Smooth muscle cell (in vitro differentiated cells): ENCODE data around the gene LIME1. TPM values are rescaled to one million over a fixed set of nuclear protein-coding genes. Genes with fewer than 3 reads are reported as not detected.

Experiments
- DNase-seq: peaks from one replicate; lab custom pipeline; 2025; ENCODE audit not compliant: unreplicated experiment; lab: John Stamatoyannopoulos, UW
- H2AFZ ChIP-seq: fragments of 200-600 bp; sonication (generic); 2 replicates; pipeline ENCODE4 v1.6.0; 2016; ENCODE audit warnings: antibody characterized with exemption, low read depth, mild to moderate bottlenecking
- H3F3A ChIP-seq: fragments of 200-600 bp; sonication (generic); 2 replicates; pipeline ENCODE4 v1.6.0; 2017; ENCODE audit warnings: antibody characterized with exemption, low read depth
- H3K27ac ChIP-seq: fragments of 200-600 bp; sonication (generic); 2 replicates; pipeline ENCODE4 v1.5.1; 2016; ENCODE audit warnings: low read depth, mild to moderate bottlenecking
- H3K27me3 ChIP-seq: fragments of 200-600 bp; sonication (generic); 2 replicates; pipeline ENCODE4 v1.6.1; 2016; ENCODE audit warnings: low read depth, mild to moderate bottlenecking
- H3K36me3 ChIP-seq: fragments of 200-600 bp; sonication (generic); 2 replicates; pipeline ENCODE4 v1.5.1; 2016; ENCODE audit warnings: low read depth
- H3K4me1 ChIP-seq: fragments of 200-600 bp; sonication (generic); 2 replicates; pipeline ENCODE4 v1.5.1; 2016; ENCODE audit warnings: low read depth
- H3K4me2 ChIP-seq: fragments of 200-600 bp; sonication (generic); 2 replicates; pipeline ENCODE4 v1.6.0; 2016; ENCODE audit warnings: mild to moderate bottlenecking
- H3K4me3 ChIP-seq: fragments of 200-600 bp; sonication (generic); 2 replicates; pipeline ENCODE4 v1.5.1; 2016; ENCODE audit warnings: mild to moderate bottlenecking
- H3K79me2 ChIP-seq: fragments of 200-600 bp; sonication (generic); 2 replicates; pipeline ENCODE4 v1.6.0; 2016; ENCODE audit warnings: low read depth, mild to moderate bottlenecking
- H3K9ac ChIP-seq: fragments of 200-600 bp; sonication (generic); 2 replicates; pipeline ENCODE4 v1.6.0; 2016; ENCODE audit warnings: low read depth
- H3K9me3 ChIP-seq: fragments of 200-600 bp; sonication (generic); replicated peaks from 2 replicates; pipeline ENCODE4 v1.5.1; 2016; ENCODE audit warnings: low read depth
- H4K20me1 ChIP-seq: fragments of 200-600 bp; sonication (generic); 2 replicates; pipeline ENCODE4 v1.6.0; 2016; ENCODE audit warnings: low read depth
- WGBS: methylation state at CpG from one replicate; pipeline ENCODE4 v1.1.7; 2016; ENCODE audit warnings: low lambda C conversion rate; 5-methylcytosine and 5-hydroxymethylcytosine counted together
- polyA plus RNA-seq: library from polyadenylated mRNA; unstranded; fragments of >200 nt; fragmentation: Nextera tagmentation; extraction: Ambion mirVana; gene quantifications from 2 replicates; pipeline ENCODE4 v1.2.1, GENCODE V29; 2016
- total RNA-seq: library from RNA; depleted of rRNA; stranded (reverse); fragments of >200 nt; gene quantifications from 2 replicates; pipeline ENCODE4 v1.2.3, GENCODE V29; 2014
- TF ChIP-seq, protein P1 (sequence below): fragments of 200-600 bp; sonication (generic); IDR thresholded peaks from 2 replicates; pipeline ENCODE4 v1.5.1; 2017; ENCODE audit warnings: borderline replicate concordance, mild to moderate bottlenecking, antibody characterized with exemption; ENCODE audit not compliant: insufficient read depth, poor library complexity, severe bottlenecking

Gene LIME1
- total and polyA plus RNA-seq, 2 experiments from 2014 or later = 6.9 to 7.2 TPM

DNA sequence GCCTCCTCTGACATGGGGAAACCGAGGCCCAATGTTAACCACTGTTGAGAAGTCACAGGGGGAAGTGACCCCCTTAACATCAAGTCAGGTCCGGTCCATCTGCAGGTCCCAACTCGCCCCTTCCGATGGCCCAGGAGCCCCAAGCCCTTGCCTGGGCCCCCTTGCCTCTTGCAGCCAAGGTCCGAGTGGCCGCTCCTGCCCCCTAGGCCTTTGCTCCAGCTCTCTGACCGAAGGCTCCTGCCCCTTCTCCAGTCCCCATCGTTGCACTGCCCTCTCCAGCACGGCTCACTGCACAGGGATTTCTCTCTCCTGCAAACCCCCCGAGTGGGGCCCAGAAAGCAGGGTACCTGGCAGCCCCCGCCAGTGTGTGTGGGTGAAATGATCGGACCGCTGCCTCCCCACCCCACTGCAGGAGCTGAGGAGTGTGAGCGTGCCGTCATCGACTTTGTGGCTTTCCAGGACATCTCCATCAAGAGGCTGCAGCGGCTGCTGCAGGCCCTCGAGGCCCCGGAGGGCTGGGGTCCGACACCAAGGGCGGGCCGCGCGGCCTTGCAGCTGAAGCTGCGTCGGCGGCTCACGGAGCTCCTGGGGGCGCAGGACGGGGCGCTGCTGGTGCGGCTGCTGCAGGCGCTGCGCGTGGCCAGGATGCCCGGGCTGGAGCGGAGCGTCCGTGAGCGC lies 38.5 kb upstream of the LIME1 start:
- H3K27me3 ChIP-seq = no peaks in the 10 kb centered on the region
- H3K36me3 ChIP-seq = no peaks in the 10 kb centered on the region
- 88% methylated on average over 40 of the region's 40 CpGs for WGBS
- DNase-seq = no peak
- H3K4me1 ChIP-seq = peaks cover 20% of the 10 kb centered on the region
- H2AFZ ChIP-seq = no peak overlapping the region
- no peaks in the 10 kb centered on the region for H3F3A ChIP-seq
- peak overlapping the region; percentile 97 for H3K27ac ChIP-seq
- H3K9ac ChIP-seq = no peak overlapping the region
- H3K9me3 ChIP-seq = no peaks in the 10 kb centered on the region
- H4K20me1 ChIP-seq = no peaks in the 10 kb centered on the region
- TF ChIP-seq, protein P1, sequence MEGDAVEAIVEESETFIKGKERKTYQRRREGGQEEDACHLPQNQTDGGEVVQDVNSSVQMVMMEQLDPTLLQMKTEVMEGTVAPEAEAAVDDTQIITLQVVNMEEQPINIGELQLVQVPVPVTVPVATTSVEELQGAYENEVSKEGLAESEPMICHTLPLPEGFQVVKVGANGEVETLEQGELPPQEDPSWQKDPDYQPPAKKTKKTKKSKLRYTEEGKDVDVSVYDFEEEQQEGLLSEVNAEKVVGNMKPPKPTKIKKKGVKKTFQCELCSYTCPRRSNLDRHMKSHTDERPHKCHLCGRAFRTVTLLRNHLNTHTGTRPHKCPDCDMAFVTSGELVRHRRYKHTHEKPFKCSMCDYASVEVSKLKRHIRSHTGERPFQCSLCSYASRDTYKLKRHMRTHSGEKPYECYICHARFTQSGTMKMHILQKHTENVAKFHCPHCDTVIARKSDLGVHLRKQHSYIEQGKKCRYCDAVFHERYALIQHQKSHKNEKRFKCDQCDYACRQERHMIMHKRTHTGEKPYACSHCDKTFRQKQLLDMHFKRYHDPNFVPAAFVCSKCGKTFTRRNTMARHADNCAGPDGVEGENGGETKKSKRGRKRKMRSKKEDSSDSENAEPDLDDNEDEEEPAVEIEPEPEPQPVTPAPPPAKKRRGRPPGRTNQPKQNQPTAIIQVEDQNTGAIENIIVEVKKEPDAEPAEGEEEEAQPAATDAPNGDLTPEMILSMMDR = no peak
- no peaks in the 10 kb centered on the region for H3K79me2 ChIP-seq
- no peak overlapping the region for H3K4me3 ChIP-seq
- peak overlapping the region; percentile 83 for H3K4me2 ChIP-seq

DNA sequence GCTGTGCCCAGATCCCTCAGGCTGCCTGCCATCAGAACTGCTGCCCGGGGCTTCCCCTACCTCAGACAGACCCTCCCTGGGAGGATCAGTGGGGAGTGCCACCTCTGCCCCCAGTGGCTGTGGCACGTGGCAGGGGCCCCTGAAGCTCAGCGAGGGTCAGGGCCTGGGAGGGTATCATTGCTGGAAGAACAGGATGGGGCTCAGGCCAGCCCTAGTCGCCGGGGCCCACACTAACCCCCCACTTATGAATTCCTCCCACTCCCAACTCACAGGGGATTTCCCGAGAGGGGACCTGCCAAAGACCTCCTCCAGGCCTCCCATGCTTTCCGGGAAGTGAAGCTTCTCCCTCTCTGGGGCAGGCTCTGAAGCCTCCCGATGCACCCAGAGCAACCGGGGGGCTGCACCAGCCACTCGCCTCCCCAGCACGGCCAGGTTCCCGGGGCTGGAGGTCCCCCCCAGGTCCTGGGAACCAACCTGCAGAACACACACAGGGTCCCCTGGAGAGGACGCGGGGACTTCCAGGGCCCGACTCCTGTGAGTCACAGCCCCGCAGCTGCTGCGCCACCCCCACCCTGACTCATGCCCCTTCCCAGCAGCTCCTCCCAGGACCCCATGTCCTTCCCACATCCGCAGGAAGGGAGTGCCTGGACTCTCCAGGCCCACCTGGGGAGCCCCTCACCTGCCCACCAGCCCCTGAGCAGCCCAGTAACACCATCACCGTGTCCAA lies 37.6 kb upstream of the LIME1 start:
- H2AFZ ChIP-seq = no peak overlapping the region
- peak; percentile 78 for DNase-seq
- no peaks in the 10 kb centered on the region for H4K20me1 ChIP-seq
- no peaks in the 10 kb centered on the region for H3K9me3 ChIP-seq
- no peak overlapping the region for H3K4me3 ChIP-seq
- WGBS = 31% methylated on average over 17 of the region's 19 CpGs
- no peaks in the 10 kb centered on the region for H3K36me3 ChIP-seq
- peak overlapping the region; percentile 97 for H3K27ac ChIP-seq
- TF ChIP-seq, protein P1 = no peak
- peaks cover 20% of the 10 kb centered on the region for H3K4me1 ChIP-seq
- H3K79me2 ChIP-seq = no peaks in the 10 kb centered on the region
- peak overlapping the region; percentile 91 for H3K9ac ChIP-seq
- no peaks in the 10 kb centered on the region for H3F3A ChIP-seq
- H3K27me3 ChIP-seq = no peaks in the 10 kb centered on the region
- peak overlapping the region; percentile 83 for H3K4me2 ChIP-seq

DNA sequence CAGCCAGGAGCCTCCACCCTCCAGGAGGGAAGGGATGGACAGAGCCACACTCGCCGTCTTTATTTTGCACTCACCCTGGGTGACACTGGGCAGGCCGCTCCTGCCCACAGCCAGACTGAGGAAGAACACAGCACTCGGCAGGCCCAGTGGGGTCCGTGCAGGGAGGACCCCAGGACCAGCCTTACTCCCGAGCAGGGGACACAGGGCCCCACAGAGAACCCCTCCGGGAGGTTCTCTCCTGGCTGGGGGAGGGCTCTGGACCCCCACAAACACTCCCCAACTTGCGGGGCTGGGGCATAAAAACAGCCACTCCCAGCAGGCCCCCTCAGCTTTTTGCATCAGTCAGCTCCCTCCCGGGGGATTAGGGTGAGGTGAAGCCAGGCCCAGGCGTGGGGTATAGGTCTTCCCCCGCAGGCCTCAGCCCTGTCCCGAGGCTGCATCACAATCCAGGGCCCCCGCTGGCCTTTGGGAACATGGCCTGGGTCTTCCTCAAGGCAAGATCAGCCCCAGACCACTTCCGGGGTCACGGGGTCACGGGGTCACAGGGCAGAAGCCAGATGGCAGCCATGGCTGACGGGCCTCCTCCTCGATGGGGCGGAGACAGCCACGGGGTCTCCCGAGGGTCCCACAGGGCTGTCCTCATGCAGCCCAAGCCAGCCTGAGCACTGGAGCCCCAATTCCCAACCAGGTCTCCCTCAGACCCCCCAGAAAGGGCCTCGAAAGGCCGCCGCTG lies 36.8 kb upstream of the LIME1 start:
- H3K4me3 ChIP-seq = no peak overlapping the region
- peak overlapping the region; percentile 83 for H3K4me2 ChIP-seq
- no peaks in the 10 kb centered on the region for H4K20me1 ChIP-seq
- 89% methylated on average over 21 of the region's 24 CpGs for WGBS
- peak overlapping the region; percentile 97 for H3K27ac ChIP-seq
- peak overlapping the region; percentile 91 for H3K9ac ChIP-seq
- no peaks in the 10 kb centered on the region for H3K9me3 ChIP-seq
- TF ChIP-seq, protein P1 = no peak
- H3K27me3 ChIP-seq = no peaks in the 10 kb centered on the region
- H3K36me3 ChIP-seq = no peaks in the 10 kb centered on the region
- H3K79me2 ChIP-seq = no peaks in the 10 kb centered on the region
- peaks cover 20% of the 10 kb centered on the region for H3K4me1 ChIP-seq
- no peak overlapping the region for H2AFZ ChIP-seq
- DNase-seq = no peak
- no peaks in the 10 kb centered on the region for H3F3A ChIP-seq
